Activated CD4-positive, alpha-beta T cell treated with anti-CD3 and anti-CD28 coated beads, Interleukin-10, Interleukin-2, amounts not matched to agents 100 ng/mL and 50 ng/mL, durations not matched to agents 16 hours and 8 hours (primary cell): ENCODE results near the gene FKBP11.
"Not testable (repeated sequence)": the region's sequence is repeated elsewhere in the genome, so short reads cannot be mapped to it uniquely, and the experiment has no call there.

ENCODE experiments used
- DNase-seq: peaks from one replicate; pipeline ENCODE4 v3.0.0-alpha.2; 2020

The FKBP11 gene

DNA sequence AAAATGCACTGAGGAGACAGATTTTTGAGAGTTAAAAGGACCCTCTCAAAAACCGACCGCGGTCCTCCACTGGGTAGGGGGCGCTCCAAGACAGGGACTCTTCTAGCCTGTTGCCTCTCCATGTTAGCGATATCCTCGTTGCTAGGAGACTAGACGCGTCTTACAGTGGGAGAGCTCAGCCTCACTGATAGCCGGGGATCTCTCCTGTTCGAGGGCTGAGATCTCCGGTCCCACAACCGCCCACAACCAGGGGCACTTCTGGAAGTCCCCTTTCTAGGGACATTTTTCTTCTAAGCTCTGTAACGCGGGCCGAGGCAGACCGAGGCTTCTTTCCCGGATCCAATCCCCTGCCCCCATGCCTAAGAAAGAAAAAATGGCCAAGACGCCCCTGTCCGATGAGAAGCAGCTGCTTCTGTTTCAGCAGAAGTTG, 21.3 kb downstream of the FKBP11 start:
- peak; percentile 89 for DNase-seq

- DNase-seq = no peak
Observed at GRCh38 chr12:48903363-48903981, 21.8 kb downstream of the FKBP11 start.

GRCh38 chr12:48901278-48901677, 24.0 kb downstream of the FKBP11 start:
- DNase-seq = peak; percentile 82

DNA sequence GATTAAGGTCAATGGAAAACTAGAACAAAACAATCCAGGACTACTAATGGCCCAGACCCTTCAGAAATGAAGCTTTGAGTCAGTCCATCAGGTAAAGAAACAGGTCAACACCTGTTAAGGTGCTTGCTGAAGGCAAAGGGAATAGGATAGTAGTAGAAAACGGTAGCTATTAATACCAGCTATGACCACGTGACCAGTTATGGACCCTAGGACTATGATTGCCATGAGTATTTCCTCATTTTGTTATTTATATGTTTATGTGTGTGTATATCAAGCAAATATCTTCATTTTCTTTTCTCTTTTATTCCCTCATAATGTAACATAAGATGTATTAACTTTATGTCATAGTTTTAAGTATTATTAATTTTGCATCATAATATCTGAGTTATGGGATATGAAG, 25.6 kb downstream of the FKBP11 start:
- DNase-seq = no peak

DNA sequence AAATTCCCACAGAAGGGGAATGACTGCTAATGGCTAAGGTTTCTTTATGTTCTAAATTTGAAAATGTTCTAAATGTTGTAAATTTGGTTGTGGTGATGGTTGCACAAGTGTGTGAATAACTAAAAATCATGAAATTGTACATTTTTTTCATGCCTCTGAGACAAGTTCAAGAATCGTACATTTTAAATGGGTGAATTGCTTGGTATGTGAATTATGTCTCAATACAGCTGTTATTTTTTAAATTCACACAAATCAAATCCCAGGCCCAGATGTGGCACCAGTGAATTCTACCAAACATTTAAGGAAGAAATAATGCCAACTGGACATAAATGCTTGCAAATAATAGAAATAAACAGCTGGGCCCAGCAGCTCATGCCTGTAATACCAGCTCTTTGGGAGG, 31.0 kb downstream of the FKBP11 start:
- no peak for DNase-seq

DNA sequence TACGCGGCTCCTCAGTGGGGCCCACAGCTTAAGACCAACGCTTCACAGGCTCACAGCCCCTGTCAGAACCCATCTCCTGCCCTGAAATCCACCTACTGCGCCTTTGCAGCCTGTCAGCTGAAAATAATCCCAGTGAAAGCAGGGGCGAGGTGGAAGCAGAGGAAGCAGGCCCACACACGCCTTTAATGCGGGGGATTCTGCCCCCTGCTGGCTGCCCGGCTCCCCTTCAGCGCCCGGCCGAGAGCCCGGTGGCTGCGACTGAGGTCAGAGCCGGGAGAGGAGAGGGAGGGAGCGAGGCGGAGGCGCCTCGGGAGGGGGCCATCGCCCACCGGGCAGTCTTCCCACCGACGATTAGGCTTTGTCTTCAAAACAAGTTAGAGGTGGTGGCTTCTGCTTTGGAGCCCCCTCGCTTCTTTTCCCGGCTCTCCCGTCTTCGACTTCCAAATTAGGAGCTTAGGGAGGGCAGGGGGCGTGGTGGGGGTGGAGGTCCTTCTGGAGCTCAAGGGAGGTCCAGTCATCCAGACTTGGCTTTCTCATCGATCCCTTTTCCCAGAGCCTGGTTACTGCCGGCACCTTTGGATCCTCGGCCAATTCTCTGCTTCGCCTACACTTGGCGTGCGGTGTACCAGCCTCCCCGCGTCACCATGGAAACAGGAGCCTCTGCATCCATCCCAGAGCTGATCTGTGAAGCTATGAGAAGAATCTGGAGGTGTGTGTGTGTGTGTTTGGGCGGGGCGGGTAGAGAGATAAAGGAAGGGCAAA, 34.5 kb downstream of the FKBP11 start:
- peak; percentile 81 for DNase-seq

GRCh38 chr12:48889679-48890078, 35.6 kb downstream of the FKBP11 start:
- no peak for DNase-seq

DNA sequence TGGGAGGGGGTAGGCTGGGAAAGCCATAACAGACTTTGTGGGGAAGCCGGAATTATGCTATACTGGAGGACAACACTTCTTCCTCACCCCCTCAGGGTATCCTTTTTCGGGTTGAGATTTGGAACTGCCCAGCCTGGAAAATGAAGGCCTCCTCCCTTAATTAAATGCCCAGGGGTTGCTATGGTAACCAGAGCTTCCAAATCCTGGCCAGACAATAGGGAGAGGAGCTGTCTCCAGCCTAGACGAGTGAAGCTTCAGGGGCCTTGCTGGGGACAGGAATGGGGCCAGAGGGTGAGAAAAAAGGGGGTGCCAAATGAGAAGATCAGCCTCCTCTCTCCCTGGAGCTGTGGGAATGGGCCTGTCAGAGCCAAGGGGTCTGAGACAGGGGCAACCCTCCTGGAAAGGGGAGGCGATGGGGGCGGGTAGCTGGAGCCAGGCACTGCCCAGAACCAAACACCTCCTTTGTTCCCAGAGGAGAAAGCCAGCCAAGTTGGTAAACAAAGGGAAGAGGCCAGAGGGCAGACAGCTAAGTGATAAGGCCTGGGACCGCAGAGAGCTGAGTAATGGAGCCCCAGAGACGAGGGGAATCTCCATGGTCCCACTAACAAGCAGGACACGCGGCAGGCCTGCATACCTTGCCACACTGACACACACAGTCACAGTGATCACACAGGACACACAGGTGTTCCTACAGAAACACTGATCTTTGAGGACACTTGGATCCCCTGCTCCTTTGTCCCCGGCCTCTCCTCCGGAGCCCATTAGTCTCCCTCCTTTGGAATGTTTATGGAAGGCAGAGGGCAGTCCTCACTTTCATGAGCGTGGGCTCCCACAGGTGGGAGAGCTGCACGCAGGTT, 41.8 kb downstream of the FKBP11 start:
- DNase-seq = no peak

GRCh38 chr12:48882972-48883304, 42.4 kb downstream of the FKBP11 start:
- DNase-seq = no peak

GRCh38 chr12:48882315-48882687, 43.0 kb downstream of the FKBP11 start:
- DNase-seq = no peak

GRCh38 chr12:48881686-48882314, 43.5 kb downstream of the FKBP11 start:
- no peak for DNase-seq

GRCh38 chr12:48880647-48881046, 44.6 kb downstream of the FKBP11 start:
- DNase-seq = no peak

GRCh38 chr12:48878548-48878947, 46.7 kb downstream of the FKBP11 start:
- DNase-seq = no peak

GRCh38 chr12:48875944-48876515, 49.3 kb downstream of the FKBP11 start:
- DNase-seq = no peak

GRCh38 chr12:48873534-48873933, 51.8 kb downstream of the FKBP11 start:
- not testable (repeated sequence) for DNase-seq

DNA sequence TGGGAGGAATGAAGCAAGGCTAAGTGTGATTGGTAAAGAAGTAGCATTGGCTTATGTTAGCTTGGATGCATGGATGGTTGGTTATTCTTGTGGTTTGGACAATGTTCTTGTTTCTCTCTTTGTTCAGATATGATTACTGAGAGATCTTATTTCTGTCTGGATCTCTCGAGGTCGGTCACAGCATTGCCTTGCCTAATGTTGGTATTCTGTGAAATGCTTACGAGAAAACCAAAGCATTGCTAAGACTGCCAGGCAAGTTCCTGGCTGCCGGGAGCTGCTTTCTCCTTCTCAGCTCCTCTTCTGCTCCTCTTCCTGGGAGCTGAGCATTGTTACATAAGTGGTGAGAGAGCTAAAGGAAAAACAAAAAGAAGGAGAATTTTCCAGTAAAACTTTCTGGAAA, 52.2 kb downstream of the FKBP11 start:
- no peak for DNase-seq
